PC-3 (cell line): ENCODE results near the gene PIK3R5.
"Not testable (repeated sequence)": the region's sequence is repeated elsewhere in the genome, so short reads cannot be mapped to it uniquely, and the experiment has no call there.

Experiments
- CTCF ChIP-seq: fragments of 300-600 bp; sonication (generic); conservative IDR thresholded peaks from 2 replicates; pipeline ENCODE4 v1.5.1; 2017; ENCODE audit warnings: antibody characterized with exemption, low read depth, mild to moderate bottlenecking, low read length
- EZH2 ChIP-seq: fragments of 300-600 bp; sonication (generic); IDR thresholded peaks from one replicate; pipeline ENCODE4 v1.6.1; 2017; ENCODE audit warnings: antibody characterized with exemption, mild to moderate bottlenecking, low read length; ENCODE audit not compliant: unreplicated experiment

- not testable (repeated sequence) for TF ChIP-seq CTCF, EZH2
These were observed 109.3 kb downstream of the PIK3R5 start for GRCh38 chr17:8856205-8856603.
